Neural crest cell (in vitro differentiated cells): ENCODE results near the gene CD300LG. TPM values are rescaled to one million over a fixed set of nuclear protein-coding genes. Genes with fewer than 3 reads are reported as not detected.
"Not testable (repeated sequence)": the region's sequence is repeated elsewhere in the genome, so short reads cannot be mapped to it uniquely, and the experiment has no call there.

ENCODE experiments used
- DNase-seq: peaks from one replicate; pipeline ENCODE4 v3.0.0; 2021; ENCODE audit warnings: low read depth, mixed read lengths, low spot score
- H3K27ac Mint-ChIP-seq: one replicate; pipeline ENCODE4 v1.8.0; 2021; ENCODE audit warnings: mild to moderate bottlenecking, mixed read lengths; ENCODE audit not compliant: unreplicated experiment
- H3K27me3 Mint-ChIP-seq: 2 replicates; pipeline ENCODE4 v1.8.0; 2021; ENCODE audit warnings: low read depth, mild to moderate bottlenecking, mixed read lengths
- H3K36me3 Mint-ChIP-seq: 2 replicates; pipeline ENCODE4 v1.8.0; 2021; ENCODE audit warnings: low read depth, mild to moderate bottlenecking, mixed read lengths
- H3K4me1 Mint-ChIP-seq: 2 replicates; pipeline ENCODE4 v1.8.0; 2021; ENCODE audit warnings: mixed read lengths
- H3K4me3 Mint-ChIP-seq: one replicate; pipeline ENCODE4 v1.8.0; 2021; ENCODE audit warnings: mild to moderate bottlenecking, mixed read lengths
- H3K9me3 Mint-ChIP-seq: 2 replicates; pipeline ENCODE4 v1.8.0; 2021; ENCODE audit warnings: mixed read lengths
- CTCF ChIP-seq: fragments of 200-600 bp; sonication (generic); conservative IDR thresholded peaks from 2 replicates; pipeline ENCODE4 v1.5.0; 2021; ENCODE audit warnings: antibody characterized with exemption, mild to moderate bottlenecking
- total RNA-seq: library from RNA; stranded (reverse); gene quantifications from 2 replicates; pipeline ENCODE4 v1.2.1, GENCODE V29; 2021

Gene CD300LG
- total RNA-seq, 1 donor from 2014 or later = not detected

- Mint-ChIP-seq H3K9me3 (no peaks in the 10 kb centered on the region), H3K4me1 (peaks cover 11% of the 10 kb centered on the region), H3K27me3 (no peaks in the 10 kb centered on the region), H3K27ac (peak overlapping the region; percentile 88), H3K36me3 (peaks cover 2% of the 10 kb centered on the region), H3K4me3 (no peak overlapping the region)
- DNase-seq = no peak
- TF ChIP-seq CTCF = no peak
Observed at GRCh38 chr17:43891851-43892646, 45.1 kb downstream of the CD300LG start.

- Mint-ChIP-seq H3K4me3 (no peak overlapping the region), H3K27me3 (no peaks in the 10 kb centered on the region)
Observed at GRCh38 chr17:43892647-43892952, 45.6 kb downstream of the CD300LG start.

GRCh38 chr17:43894494-43894893 is 47.5 kb downstream of the CD300LG start:
- H3K4me3 Mint-ChIP-seq = not testable (repeated sequence)
- peaks cover 14% of the 10 kb centered on the region for H3K4me1 Mint-ChIP-seq

More at GRCh38 chr17:43892647-43892952, 45.6 kb downstream of the CD300LG start:
- no peak for DNase-seq
- TF ChIP-seq CTCF = no peak
- peaks cover 2% of the 10 kb centered on the region for H3K36me3 Mint-ChIP-seq
- peak overlapping the region; percentile 84 for H3K27ac Mint-ChIP-seq
- peaks cover 12% of the 10 kb centered on the region for H3K4me1 Mint-ChIP-seq
- H3K9me3 Mint-ChIP-seq = no peaks in the 10 kb centered on the region

GRCh38 chr17:43897831-43898230 is 50.9 kb downstream of the CD300LG start:
- Mint-ChIP-seq H3K4me1 (peaks cover 34% of the 10 kb centered on the region), H3K27ac (no peak overlapping the region)

More at GRCh38 chr17:43894494-43894893, 47.5 kb downstream of the CD300LG start:
- not testable (repeated sequence) for DNase-seq, H3K36me3 Mint-ChIP-seq, H3K27ac Mint-ChIP-seq, H3K27me3 Mint-ChIP-seq, H3K9me3 Mint-ChIP-seq

GRCh38 chr17:43898446-43898845 is 51.5 kb downstream of the CD300LG start:
- peaks cover 34% of the 10 kb centered on the region for H3K4me1 Mint-ChIP-seq
- no peaks in the 10 kb centered on the region for H3K9me3 Mint-ChIP-seq
- H3K27me3 Mint-ChIP-seq = no peaks in the 10 kb centered on the region
- TF ChIP-seq CTCF = no peak
- H3K27ac Mint-ChIP-seq = no peak overlapping the region
- no peak overlapping the region for H3K4me3 Mint-ChIP-seq
- DNase-seq = no peak
- H3K36me3 Mint-ChIP-seq = no peaks in the 10 kb centered on the region

More at GRCh38 chr17:43897831-43898230, 50.9 kb downstream of the CD300LG start:
- no peaks in the 10 kb centered on the region for H3K9me3 Mint-ChIP-seq
- H3K4me3 Mint-ChIP-seq = peak overlapping the region; percentile 17
- no peaks in the 10 kb centered on the region for H3K27me3 Mint-ChIP-seq
- no peak for DNase-seq
- no peaks in the 10 kb centered on the region for H3K36me3 Mint-ChIP-seq
- no peak for TF ChIP-seq CTCF

- Mint-ChIP-seq H3K9me3 (no peaks in the 10 kb centered on the region), H3K27ac (peak overlapping the region; percentile 75), H3K4me3 (peak overlapping the region; percentile 90), H3K36me3 (no peaks in the 10 kb centered on the region), H3K27me3 (no peaks in the 10 kb centered on the region), H3K4me1 (peaks cover 36% of the 10 kb centered on the region)
- DNase-seq = peak; percentile 84
- no peak for TF ChIP-seq CTCF
Observed at GRCh38 chr17:43900183-43900857, 53.3 kb downstream of the CD300LG start.
